ENCODE measurements around the gene C2orf15. TPM values are rescaled to one million over a fixed set of nuclear protein-coding genes. Genes with fewer than 3 reads are reported as not detected.

The C2orf15 gene
- total RNA-seq, 6 donors from 2014 or later: 0.33 to 3.0 (median 1.5) TPM; not detected in 1

Small RNA genes within 50 kb of the gene (small RNA-seq; reads per million reads assigned to genes)
- 0 reads per million in 4 donors for gene AC092587.1

Other genes with a start within 250 kb of the C2orf15 start
- gene CRACDL, start 205.5 kb upstream of the C2orf15 start, total RNA-seq: 10 to 100 TPM; 14.6 to 33.4 (median 20.2) TPM
- gene TSGA10, start 13.2 kb downstream of the C2orf15 start, total RNA-seq: 10 to 100 TPM in 2 of 6 donors, 1 to 10 TPM in 4; 3.9 to 33.8 (median 9.4) TPM
- 1 to 10 TPM; 3.6 to 8.4 (median 6.1) TPM for gene LIPT1, start 13.3 kb downstream of the C2orf15 start, total RNA-seq
- gene MITD1, start 39.4 kb downstream of the C2orf15 start, total RNA-seq: 10 to 100 TPM; 17.3 to 41.9 (median 23.3) TPM
- 10 to 100 TPM in 5 of 6 donors, 1 to 10 TPM in 1; 9.4 to 44.5 (median 17.0) TPM for gene MRPL30, start 39.5 kb downstream of the C2orf15 start, total RNA-seq
- gene LYG2, start 114.0 kb downstream of the C2orf15 start, total RNA-seq: not detected
- 1 to 10 TPM in 2 of 6 donors, under 1 TPM in 2, not detected in 2; 0.49 to 2.1 (median 1.1) TPM for gene LYG1, start 159.5 kb downstream of the C2orf15 start, total RNA-seq
- 10 to 100 TPM; 20.2 to 61.0 (median 26.9) TPM for gene TXNDC9, start 194.6 kb downstream of the C2orf15 start, total RNA-seq
- 10 to 100 TPM; 19.9 to 39.0 (median 28.7) TPM for gene EIF5B, start 195.7 kb downstream of the C2orf15 start, total RNA-seq

Measured in upper lobe of left lung (tissue), 6 donors.